Upper lobe of left lung (tissue), 6 donors: ENCODE data around the gene WBP2. TPM values are rescaled to one million over a fixed set of nuclear protein-coding genes. Genes with fewer than 3 reads are reported as not detected.

Experiments
- ATAC-seq, 2 donors: fragments of 200-7000 bp; cut with Tn5 transposase; one replicate each; pipeline ENCODE4 v1.9.1; 2022; ENCODE audit warnings: mild to moderate bottlenecking in 2 of 2, moderate library complexity in 2 of 2; ENCODE audit not compliant: low FRiP score in 2 of 2
- DNase-seq, 2 donors: peaks; one replicate each; pipeline ENCODE4 v3.0.0-alpha.2; 2019 to 2020
- H3K27ac ChIP-seq, 4 donors: fragments of 200-600 bp; sonication (generic); one replicate each; pipeline ENCODE4 v1.5.1; 2016 to 2019
- H3K27me3 ChIP-seq, 4 donors: fragments of 200-600 bp; sonication (generic); one replicate each; pipeline ENCODE4 v1.5.1; 2017 to 2019
- H3K36me3 ChIP-seq, 4 donors: fragments of 200-600 bp; sonication (generic); one replicate each; pipeline ENCODE4 v1.5.1; 2016 to 2019
- H3K4me1 ChIP-seq, 4 donors: fragments of 200-600 bp; sonication (generic); one replicate each; pipeline ENCODE4 v1.5.1; 2018 to 2019
- H3K4me3 ChIP-seq, 4 donors: fragments of 200-600 bp; sonication (generic); one replicate each; pipeline ENCODE4 v1.5.1; 2017 to 2019; ENCODE audit warnings: mild to moderate bottlenecking in 2 of 4, moderate library complexity in 1 of 4
- H3K9me3 ChIP-seq, 4 donors: fragments of 200-600 bp; sonication (generic); one replicate each; pipeline ENCODE4 v1.5.1; 2018 to 2019
- CTCF ChIP-seq, 6 experiments: fragments of 450-650 bp in 4 of 6; fragments of 200-600 bp in 2 of 6; sonication (generic) in 2 of 6; IDR thresholded peaks; one replicate each; pipeline ENCODE4 v1.5.1; 2016 to 2019; ENCODE audit warnings: antibody characterized with exemption in 6 of 6
- EP300 ChIP-seq, 4 donors: sonication (generic); formaldehyde crosslinking; IDR thresholded peaks; one replicate each; pipeline ENCODE4 v1.5.1; 2017; ENCODE audit warnings: antibody characterized with exemption in 4 of 4, control low read depth in 2 of 4
- POLR2A ChIP-seq, 4 donors: fragments of 450-650 bp; IDR thresholded peaks; one replicate each; pipeline ENCODE4 v1.5.1; 2016 to 2017; ENCODE audit warnings: antibody characterized with exemption in 4 of 4, mild to moderate bottlenecking in 2 of 4
- POLR2AphosphoS5 ChIP-seq, 2 donors: sonication (generic); formaldehyde crosslinking; IDR thresholded peaks; one replicate each; pipeline ENCODE4 v1.5.1; 2017; ENCODE audit warnings: antibody characterized with exemption in 2 of 2
- WGBS, 2 donors: methylation state at CpG; one replicate each; pipeline ENCODE4 v1.1.5; 2017 to 2018; 5-methylcytosine and 5-hydroxymethylcytosine counted together
- total RNA-seq, 6 donors: library from RNA; depleted of rRNA in 4 of 6; stranded (reverse); fragments of >200 nt in 4 of 6; gene quantifications; one replicate each; pipeline versions ENCODE4 v1.1.0 to v1.2.1, GENCODE V29; 2016 to 2021
- donor health status: DM: no; HTN: no; CAD: no; lungs with moderate emphysema.
- donor health status: DM: no; HTN: yes; CAD: no; lungs with severe emphysema.

Gene WBP2
- total RNA-seq, 6 donors from 2014 or later, result 70.1 to 183 (median 87.8) TPM

GRCh38 chr17:75834279-75834920 lies 20.7 kb downstream of the WBP2 start:
- no peaks in the 10 kb centered on the region for H3K9me3 ChIP-seq
- H3K36me3 ChIP-seq, result peaks cover 0 to 63% (median 51%) of the 10 kb centered on the region in 4 donors
- no peak overlapping the region for H3K27ac ChIP-seq
- 95 to 98% methylated on average over 17 to 20 of the region's 25 CpGs for WGBS, 2 donors
- peaks cover 0 to 14% (median 7%) of the 10 kb centered on the region in 4 donors for H3K4me1 ChIP-seq
- no peak for DNase-seq
- no peaks in the 10 kb centered on the region for H3K27me3 ChIP-seq
- no peak overlapping the region for H3K4me3 ChIP-seq
- TF ChIP-seq CTCF (IDR thresholded peaks at IDR 0.05) (no peak), EP300 (IDR thresholded peaks at IDR 0.05) (no peak), POLR2AphosphoS5 (IDR thresholded peaks at IDR 0.05) (no peak), POLR2A (IDR thresholded peaks at IDR 0.05) (no peak)
- no peak for ATAC-seq

GRCh38 chr17:75832652-75833400 lies 22.3 kb downstream of the WBP2 start:
- 55 to 64% methylated on average over 17 to 20 of the region's 20 CpGs for WGBS, 2 donors
- no peak overlapping the region for H3K4me3 ChIP-seq
- H3K27me3 ChIP-seq, result no peaks in the 10 kb centered on the region
- H3K36me3 ChIP-seq, result peaks cover 5 to 69% (median 59%) of the 10 kb centered on the region in 4 donors
- no peak for DNase-seq
- ATAC-seq, result no peak
- peaks cover 3 to 20% (median 13%) of the 10 kb centered on the region in 4 donors for H3K4me1 ChIP-seq
- TF ChIP-seq CTCF (IDR thresholded peaks at IDR 0.05) (no peak), POLR2A (IDR thresholded peaks at IDR 0.05) (no peak), EP300 (IDR thresholded peaks at IDR 0.05) (no peak), POLR2AphosphoS5 (IDR thresholded peaks at IDR 0.05) (no peak)
- no peaks in the 10 kb centered on the region for H3K9me3 ChIP-seq
- peak overlapping the region; percentile 5 to 79 (median 63) for H3K27ac ChIP-seq

- TF ChIP-seq CTCF (IDR thresholded peaks at IDR 0.05), result no peak
- TF ChIP-seq POLR2AphosphoS5 (IDR thresholded peaks at IDR 0.05), result peak; percentile 36 to 37
- peak in 1 of 4 donors; percentile 49 for TF ChIP-seq POLR2A (IDR thresholded peaks at IDR 0.05)
- TF ChIP-seq EP300 (IDR thresholded peaks at IDR 0.05), result no peak
- Histone ChIP-seq H3K27me3 (no peaks in the 10 kb centered on the region), H3K27ac (peak overlapping the region; percentile 5 to 79 (median 63)), H3K36me3 (peaks cover 5 to 69% (median 57%) of the 10 kb centered on the region in 4 donors), H3K4me3 (no peak overlapping the region), H3K4me1 (peaks cover 9 to 26% (median 19%) of the 10 kb centered on the region in 4 donors), H3K9me3 (no peaks in the 10 kb centered on the region)
- 64 to 72% methylated on average over 10 of the region's 10 CpGs for WGBS, 2 donors
- ATAC-seq, result peak; percentile 19 to 55
- peak in 1 of 2 donors; percentile 56 for DNase-seq
Observed at GRCh38 chr17:75832164-75832651, 22.9 kb downstream of the WBP2 start.

GRCh38 chr17:75831032-75831571 lies 24.0 kb downstream of the WBP2 start:
- Histone ChIP-seq H3K27ac (peak overlapping the region in 2 of 4 donors; percentile 23 to 30), H3K4me3 (no peak overlapping the region), H3K9me3 (no peaks in the 10 kb centered on the region), H3K4me1 (peaks cover 13 to 31% (median 23%) of the 10 kb centered on the region in 4 donors), H3K27me3 (no peaks in the 10 kb centered on the region), H3K36me3 (peaks cover 5 to 67% (median 53%) of the 10 kb centered on the region in 4 donors)
- no peak for DNase-seq
- ATAC-seq, result no peak
- WGBS, 2 donors, result 87 to 89% methylated on average over 9 to 15 of the region's 15 CpGs
- no peak for TF ChIP-seq CTCF (IDR thresholded peaks at IDR 0.05)
- no peak for TF ChIP-seq EP300 (IDR thresholded peaks at IDR 0.05)
- no peak for TF ChIP-seq POLR2AphosphoS5 (IDR thresholded peaks at IDR 0.05)
- TF ChIP-seq POLR2A (IDR thresholded peaks at IDR 0.05), result no peak
